Cerebellar cortex (tissue), 1 donor: ENCODE measurements around the gene ATP10B.
A peak's percentile ranks its signal among the peaks of the same experiment; 100 is the strongest.

ENCODE experiments used
- DNase-seq: peaks from one replicate; pipeline ENCODE4 v3.0.0-alpha.2; 2015; ENCODE audit warnings: low spot score

Gene ATP10B

DNA sequence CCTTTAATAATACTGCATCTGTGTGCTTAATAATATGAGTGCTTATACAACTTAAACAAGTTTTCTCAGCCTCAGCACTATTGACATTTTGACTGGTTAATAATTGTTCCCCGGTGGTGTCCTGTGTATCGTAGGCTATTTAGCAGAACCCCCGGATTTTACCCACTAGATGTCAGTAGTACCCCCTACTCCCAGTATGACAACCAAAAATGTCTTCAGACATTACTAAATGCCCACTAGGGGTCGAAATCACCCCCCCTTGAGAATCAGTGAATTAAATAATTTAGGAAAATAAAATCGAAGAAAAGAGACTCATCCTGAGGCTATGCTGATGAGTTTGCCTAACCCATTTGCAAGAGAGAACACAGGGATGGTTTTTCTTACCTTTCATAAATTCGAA, 166.3 kb downstream of the ATP10B start:
- no peak for DNase-seq

- no peak for DNase-seq
Observed at GRCh38 chr5:160685219-160685618, 166.8 kb downstream of the ATP10B start.

- no peak for DNase-seq
Observed at GRCh38 chr5:160679567-160680309, 172.3 kb downstream of the ATP10B start.

GRCh38 chr5:160675988-160676387, 176.0 kb downstream of the ATP10B start:
- peak; percentile 18 for DNase-seq

- no peak for DNase-seq
Observed at GRCh38 chr5:160674901-160675300, 177.1 kb downstream of the ATP10B start.

GRCh38 chr5:160672521-160672920, 179.5 kb downstream of the ATP10B start:
- no peak for DNase-seq

- no peak for DNase-seq
Observed at GRCh38 chr5:160668356-160668755, 183.7 kb downstream of the ATP10B start.

GRCh38 chr5:160667160-160667559, 184.9 kb downstream of the ATP10B start:
- no peak for DNase-seq

- DNase-seq: no peak
Observed at GRCh38 chr5:160665460-160665859, 186.6 kb downstream of the ATP10B start.

GRCh38 chr5:160660132-160660531, 191.9 kb downstream of the ATP10B start:
- no peak for DNase-seq

DNA sequence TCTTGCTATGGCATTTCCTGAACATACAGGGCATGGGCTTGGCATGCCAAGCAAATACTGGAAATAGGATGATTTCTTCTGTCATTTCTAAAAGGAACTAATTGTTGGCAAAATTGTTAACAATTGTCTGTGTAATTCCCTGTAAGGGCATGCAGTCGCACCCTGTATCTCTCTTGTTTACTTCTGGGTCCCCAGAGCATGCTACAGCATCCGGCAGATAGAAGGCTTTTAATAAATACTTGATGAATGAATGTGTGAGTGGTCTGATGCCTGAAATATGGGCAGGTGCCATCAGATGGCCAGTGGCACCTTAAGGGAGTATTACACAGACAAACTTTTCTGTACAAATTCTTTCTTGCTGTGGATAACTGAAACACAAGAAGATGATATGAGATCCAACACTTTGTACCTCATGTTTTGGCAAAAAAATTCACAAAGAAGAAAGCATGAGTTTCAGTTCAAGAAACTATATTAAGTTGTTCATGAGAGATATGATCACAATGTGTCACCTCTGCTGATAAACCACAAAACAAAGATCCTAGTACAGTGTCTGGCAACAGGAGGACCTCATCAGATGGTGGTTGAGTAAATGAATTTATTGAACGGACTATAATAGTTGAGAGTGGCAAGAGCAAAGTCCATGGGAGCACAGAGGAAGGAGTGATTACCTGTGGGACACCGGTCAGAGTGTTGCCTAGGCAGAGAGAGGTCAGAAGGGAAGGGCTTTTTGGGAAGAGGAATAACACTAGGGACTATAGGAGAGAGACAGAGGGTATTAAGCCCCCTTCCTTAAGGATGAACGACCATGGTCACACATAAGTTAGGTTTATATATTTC, 194.2 kb downstream of the ATP10B start:
- no peak for DNase-seq

DNA sequence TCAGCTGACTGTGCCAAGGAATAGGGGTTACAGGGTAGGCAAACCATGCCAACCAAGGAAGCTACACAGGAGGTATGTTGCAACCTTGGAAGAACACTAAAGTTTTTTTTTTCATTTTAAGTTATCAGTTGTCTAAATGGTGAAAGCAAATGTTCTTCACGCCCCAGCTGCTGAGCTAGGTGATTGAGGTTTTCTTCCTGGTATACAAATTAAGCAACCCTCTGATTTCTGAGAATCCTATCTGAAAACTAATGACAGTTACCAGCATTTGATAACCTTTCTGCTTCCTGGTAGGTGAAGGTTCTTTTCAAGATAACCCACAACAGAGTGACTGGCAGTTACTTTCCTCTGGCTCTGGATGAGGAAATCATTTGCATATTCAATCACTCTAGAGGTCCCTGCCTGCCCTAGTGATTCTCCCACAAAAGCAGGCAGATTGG, 194.9 kb downstream of the ATP10B start:
- no peak for DNase-seq

DNA sequence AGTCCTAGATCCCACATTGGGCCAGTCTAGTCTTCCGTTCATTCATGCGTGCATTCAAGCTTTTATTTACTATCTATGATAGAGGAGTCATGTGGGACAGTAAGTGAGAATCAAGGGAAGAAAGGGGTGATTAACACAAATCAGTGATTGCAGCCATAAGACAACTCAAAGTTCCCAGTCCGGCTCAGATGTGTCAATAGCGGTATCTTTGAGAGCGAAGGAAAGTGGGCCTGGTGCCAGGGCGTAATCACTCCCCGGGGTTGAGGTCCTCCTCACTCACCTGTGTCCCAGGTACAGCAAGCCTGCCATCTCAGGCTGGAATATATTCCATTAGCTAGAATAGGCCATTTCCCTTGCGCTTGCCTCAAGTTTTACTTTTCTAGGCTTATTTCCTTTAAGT, 196.3 kb downstream of the ATP10B start:
- no peak for DNase-seq

- no peak for DNase-seq
Observed at GRCh38 chr5:160651692-160652645, 200.0 kb downstream of the ATP10B start.

DNA sequence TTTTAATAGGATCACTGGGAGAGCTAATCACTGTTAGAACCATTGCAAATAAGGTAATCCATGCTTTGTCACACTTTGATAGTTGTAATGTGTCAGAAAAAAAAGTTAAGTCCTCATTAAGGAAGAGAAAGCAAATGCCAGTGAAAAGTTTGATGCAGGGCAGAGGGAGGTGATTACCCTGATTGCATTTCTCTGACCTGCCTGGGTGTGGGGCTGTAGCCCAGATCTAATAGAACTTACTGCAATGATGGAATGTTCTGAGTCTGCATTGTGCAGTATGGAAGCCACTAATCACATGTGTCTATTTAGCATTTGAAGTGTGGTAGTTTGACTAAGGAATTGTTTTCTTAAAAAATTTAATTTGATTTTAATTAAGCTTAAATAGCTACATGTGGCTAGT, 202.7 kb downstream of the ATP10B start:
- peak; percentile 35 for DNase-seq

- DNase-seq: no peak
Observed at GRCh38 chr5:160646033-160646432, 206.0 kb downstream of the ATP10B start.

GRCh38 chr5:160643616-160644240, 208.3 kb downstream of the ATP10B start:
- DNase-seq: no peak

DNA sequence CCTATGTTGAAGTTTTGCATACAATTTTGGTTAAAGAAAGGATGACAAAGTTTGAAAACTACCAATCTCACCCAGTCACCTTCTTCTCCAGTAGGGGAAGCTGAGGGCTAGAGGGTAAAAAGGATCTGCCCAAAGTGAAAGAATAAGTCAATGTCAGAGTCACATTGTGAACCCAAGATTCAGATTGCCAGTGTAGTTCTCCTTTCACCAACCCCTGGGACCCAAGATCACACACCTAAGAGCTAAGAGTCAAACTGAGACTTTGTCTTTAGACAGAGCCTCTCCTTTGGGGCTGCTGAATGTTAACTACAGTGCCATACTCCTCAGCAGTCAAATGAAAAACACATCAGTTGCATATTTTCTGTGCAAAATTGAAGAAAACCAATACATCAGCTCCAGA, 210.6 kb downstream of the ATP10B start:
- no peak for DNase-seq

GRCh38 chr5:160640406-160640805, 211.6 kb downstream of the ATP10B start:
- DNase-seq: no peak

DNA sequence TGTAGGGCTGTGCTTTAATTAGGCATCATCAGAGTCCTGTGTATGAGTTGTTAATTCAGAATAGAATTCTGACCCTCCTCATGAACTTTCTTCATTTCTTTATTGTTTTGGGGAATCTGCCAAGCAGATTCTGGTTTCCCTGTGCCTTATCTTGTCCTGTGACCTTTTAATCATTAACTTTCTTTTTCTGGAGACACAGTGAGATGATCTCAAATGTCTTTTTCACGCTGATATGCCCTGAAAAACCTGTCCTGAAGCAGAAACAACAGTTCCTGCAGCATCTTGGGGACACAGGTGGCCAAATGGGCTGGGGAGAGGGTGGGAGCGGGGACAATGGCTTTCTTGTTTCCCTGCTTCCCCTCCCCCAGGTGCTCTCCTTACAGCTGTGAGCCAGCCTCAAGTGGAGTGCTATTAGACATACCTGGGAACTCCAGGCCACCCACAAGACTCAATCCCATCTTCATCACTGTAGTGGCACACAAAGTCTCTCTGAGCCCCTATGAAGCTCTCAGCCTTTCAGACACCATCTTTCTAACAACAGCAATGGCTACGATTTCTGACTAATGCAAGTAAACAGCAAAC, 213.8 kb downstream of the ATP10B start:
- no peak for DNase-seq

GRCh38 chr5:160637357-160638090, 214.5 kb downstream of the ATP10B start:
- DNase-seq: no peak
